Choroid plexus epithelial cell (primary cell): ENCODE data around the gene EIPR1.

Experiments
- DNase-seq: peaks from one replicate; pipeline ENCODE4 v3.0.0-alpha.2; 2010; ENCODE audit warnings: low read depth
- H3K4me3 ChIP-seq: 2 replicates; pipeline ENCODE4 v1.5.1; 2011; ENCODE audit warnings: low read depth, mild to moderate bottlenecking, control low read depth, low read length, moderate library complexity
- TF ChIP-seq, protein P1 (sequence below): conservative IDR thresholded peaks from 2 replicates; pipeline ENCODE4 v1.5.1; 2011; ENCODE audit warnings: low read depth, mild to moderate bottlenecking, control low read depth, inconsistent platforms, low read length, moderate library complexity

The EIPR1 gene

DNA sequence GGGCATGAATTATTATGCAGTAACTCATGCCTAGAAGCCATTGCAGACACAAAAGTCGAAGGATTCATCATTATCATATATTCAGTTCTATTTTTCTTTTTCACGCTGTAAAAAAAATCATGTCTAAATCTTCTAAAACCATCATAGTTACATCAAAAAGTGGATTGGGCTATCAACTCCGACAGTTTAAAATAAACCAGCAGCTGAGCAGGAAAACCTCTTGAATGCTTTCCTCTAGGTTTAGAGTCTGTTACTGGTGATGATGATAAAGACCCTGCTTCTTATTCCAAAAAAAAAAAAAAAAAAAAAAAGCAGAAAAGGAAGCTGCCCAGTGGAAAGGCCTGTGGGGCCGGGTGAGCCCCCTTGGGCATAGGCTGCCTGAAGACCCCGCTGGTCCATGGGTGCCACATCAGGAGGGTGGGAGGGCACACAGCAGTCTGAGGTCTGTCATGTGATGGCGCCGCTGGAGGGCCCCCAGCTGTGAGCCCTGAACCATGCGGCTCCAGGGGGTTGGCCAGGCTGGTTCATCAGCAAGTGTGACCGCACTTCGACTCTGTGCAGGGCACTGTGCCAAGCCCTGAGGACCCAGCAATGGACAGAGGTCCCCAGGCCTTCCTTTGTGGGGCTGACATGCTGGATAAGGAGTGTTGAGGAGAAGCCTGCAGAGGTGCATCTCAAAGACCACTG lies 199.6 kb downstream of the EIPR1 start:
- no peak for DNase-seq
- TF ChIP-seq, protein P1, sequence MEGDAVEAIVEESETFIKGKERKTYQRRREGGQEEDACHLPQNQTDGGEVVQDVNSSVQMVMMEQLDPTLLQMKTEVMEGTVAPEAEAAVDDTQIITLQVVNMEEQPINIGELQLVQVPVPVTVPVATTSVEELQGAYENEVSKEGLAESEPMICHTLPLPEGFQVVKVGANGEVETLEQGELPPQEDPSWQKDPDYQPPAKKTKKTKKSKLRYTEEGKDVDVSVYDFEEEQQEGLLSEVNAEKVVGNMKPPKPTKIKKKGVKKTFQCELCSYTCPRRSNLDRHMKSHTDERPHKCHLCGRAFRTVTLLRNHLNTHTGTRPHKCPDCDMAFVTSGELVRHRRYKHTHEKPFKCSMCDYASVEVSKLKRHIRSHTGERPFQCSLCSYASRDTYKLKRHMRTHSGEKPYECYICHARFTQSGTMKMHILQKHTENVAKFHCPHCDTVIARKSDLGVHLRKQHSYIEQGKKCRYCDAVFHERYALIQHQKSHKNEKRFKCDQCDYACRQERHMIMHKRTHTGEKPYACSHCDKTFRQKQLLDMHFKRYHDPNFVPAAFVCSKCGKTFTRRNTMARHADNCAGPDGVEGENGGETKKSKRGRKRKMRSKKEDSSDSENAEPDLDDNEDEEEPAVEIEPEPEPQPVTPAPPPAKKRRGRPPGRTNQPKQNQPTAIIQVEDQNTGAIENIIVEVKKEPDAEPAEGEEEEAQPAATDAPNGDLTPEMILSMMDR: no peak

DNA sequence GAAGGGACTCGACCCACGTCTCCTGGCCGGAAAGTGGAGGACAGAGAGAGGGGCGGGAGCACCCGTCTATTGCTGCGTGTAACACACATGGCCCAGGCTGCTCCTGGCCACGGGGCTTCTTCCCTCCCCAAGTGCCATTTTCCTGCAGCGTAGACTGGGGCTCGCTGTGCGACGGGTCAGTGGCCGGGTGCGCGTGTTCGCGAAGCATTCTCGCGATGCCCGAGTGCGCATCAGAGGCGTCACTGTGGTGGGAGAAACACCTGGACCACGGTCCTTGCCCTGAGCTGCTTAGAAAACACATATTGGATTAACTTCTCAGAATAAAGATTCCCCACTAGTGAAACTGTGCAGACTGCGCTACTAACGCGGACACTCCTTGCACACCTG lies 200.8 kb downstream of the EIPR1 start:
- TF ChIP-seq, protein P1: no peak

More for the DNA sequence above, 199.6 kb downstream of the EIPR1 start:
- no peak overlapping the region for H3K4me3 ChIP-seq

DNA sequence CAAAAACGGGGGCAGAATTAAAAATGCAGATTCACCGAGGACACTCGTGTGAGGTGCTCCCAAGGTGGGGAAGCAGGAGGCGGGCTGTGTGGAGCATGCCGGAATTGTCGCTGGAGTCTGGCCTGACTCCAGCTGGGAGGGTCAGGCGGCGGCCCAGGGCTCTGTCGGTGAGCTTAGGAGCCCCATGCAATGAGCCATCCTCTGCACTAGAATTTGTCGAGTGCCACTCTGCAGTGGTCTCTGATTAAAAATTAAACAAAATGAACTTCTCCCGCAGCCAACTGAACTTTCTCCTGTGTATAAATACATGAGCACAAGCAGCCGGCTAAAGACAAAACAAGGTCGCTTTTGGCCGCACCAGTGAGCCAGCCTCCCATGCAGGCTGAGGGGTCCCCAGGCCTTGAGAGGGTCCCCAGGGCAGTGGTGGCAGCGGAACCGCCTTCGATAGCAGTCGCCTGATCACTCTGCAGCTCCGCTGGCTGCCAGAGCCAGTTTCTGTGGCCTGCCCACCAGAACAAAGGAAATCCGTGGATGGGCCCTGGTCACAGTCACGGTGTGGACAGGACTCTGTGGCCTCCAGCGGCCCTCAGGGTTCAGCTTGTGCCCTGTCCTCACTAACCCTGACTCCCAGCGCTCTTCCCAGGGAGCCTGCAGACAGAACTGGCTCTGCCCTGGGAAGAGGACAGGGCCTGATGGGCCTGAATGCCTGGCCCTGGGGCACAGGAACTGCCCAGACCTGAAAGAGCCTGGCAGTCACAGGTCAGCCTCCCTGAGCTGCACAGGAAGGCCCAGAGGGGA lies 201.3 kb downstream of the EIPR1 start:
- H3K4me3 ChIP-seq: no peak overlapping the region
- TF ChIP-seq, protein P1: no peak
- DNase-seq: no peak

More for the DNA sequence above, 200.8 kb downstream of the EIPR1 start:
- H3K4me3 ChIP-seq: no peak overlapping the region
- DNase-seq: no peak

DNA sequence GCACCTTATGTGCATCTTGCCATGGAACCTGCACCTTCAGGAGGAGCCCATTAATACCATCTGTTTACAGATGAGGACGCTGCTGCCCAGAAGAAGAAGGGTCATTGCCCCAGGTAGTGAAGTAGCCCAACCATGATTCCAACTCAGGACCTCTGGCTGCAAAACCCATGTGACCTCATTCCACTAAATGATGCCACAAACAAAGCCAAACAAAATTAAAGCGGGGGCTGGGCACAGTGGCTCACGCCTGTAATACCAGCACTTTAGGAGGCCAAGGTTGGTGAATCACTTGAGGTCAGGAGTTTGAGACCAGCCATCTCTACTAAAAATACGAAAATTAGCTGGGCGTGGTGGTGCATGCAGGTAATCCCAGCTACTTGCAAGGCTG lies 202.1 kb downstream of the EIPR1 start:
- TF ChIP-seq, protein P1: no peak
- no peak for DNase-seq
- H3K4me3 ChIP-seq: no peak overlapping the region

DNA sequence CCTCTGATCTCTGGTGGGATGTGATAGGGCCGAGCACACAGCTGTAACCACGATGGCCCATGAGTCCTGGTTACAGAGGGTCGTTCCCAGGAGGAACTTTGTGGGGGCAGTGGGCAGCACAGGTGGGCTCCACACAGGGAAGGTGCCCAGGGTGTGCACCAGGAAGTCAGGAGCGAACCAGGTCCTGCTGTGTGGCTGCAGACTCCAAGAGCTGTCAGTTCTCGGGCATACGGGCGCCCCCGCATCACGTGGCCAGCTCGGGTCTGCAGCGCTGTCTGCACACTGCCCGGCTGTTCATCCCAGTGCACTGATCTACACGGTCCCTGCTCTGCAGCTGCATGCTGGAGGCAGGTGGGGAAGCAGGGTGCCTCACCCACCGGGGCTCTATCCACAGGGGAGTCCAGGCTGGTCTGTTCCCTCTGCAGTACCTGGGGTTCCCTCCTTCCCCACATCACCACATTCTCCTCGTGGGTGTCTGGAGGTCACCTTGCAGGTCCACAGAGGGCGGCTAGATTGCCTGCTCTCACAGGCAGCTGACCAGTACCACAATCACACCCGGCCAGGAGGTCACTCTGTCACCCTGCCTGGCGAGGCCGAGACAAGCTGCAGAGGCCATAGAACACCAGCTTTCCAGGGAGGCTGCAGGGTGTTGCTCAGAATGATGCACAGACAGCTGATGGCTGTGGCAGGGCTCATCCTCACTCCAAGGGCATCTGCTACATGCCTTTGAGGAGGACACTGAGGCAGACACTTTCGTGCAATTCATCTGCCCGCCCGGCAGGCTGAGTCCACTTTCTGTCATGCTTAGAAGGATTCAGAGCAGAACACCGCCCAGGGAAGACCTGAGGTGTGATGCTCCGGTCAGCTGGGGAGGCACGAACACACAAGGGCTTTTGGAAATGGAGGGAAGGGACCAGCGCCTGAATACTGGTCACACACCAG lies 202.7 kb downstream of the EIPR1 start:
- TF ChIP-seq, protein P1: no peak
- no peak for DNase-seq
- H3K4me3 ChIP-seq: no peak overlapping the region

DNA sequence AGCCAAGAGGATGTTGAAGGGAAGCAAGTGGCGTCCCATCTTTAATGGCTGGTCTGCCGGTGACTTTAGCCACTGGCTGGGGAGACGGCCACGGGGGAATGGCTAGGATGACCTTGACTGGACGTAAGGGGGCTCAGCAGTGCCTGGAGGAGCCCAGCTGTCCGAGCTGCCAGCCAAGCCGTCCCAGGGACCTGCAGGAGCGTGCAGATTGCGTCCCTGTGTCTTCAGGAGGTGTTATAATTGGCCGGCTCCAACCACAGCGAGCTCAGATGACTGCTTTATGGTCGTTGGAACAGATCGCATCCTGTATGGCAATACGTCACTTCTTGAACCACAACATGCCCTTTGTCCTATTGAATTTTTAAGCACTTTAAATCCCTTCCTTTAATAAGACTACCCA lies 204.6 kb downstream of the EIPR1 start:
- DNase-seq: no peak
- H3K4me3 ChIP-seq: no peak overlapping the region
- TF ChIP-seq, protein P1: no peak
